K562 (cell line): Measurements from ENCODE around the gene RGS17. TPM values are rescaled to one million over a fixed set of nuclear protein-coding genes. Genes with fewer than 3 reads are reported as not detected.

ENCODE experiments used
- GTF2E2 ChIP-seq: fragments of 200-800 bp; sonication (Bioruptor generic); IDR thresholded peaks from 2 replicates; pipeline ENCODE4 v1.6.1; 2016; ENCODE audit warnings: missing genetic modification characterization, missing compliant biosample characterization
- HNRNPUL1 ChIP-seq: fragments of 200-400 bp; formaldehyde crosslinking; IDR thresholded peaks from 2 replicates; pipeline ENCODE4 v1.6.1; 2017; ENCODE audit warnings: low read length
- MAFG ChIP-seq: fragments of 450-650 bp; conservative IDR thresholded peaks from 2 replicates; pipeline ENCODE4 v1.6.1; 2016; ENCODE audit warnings: missing genetic modification characterization, missing compliant biosample characterization
- MIER1 ChIP-seq: fragments of 450-650 bp; IDR thresholded peaks from 2 replicates; pipeline ENCODE4 v1.6.1; 2016; ENCODE audit warnings: antibody characterized with exemption, mild to moderate bottlenecking, low read depth
- SRF ChIP-seq, 2 experiments: fragments of 250-450, 450-650 bp in 1 of 2; sonication (Bioruptor Pico) in 1 of 2; sonication (generic) in 1 of 2; formaldehyde crosslinking; IDR thresholded peaks; 2 replicates each; pipeline versions ENCODE4 v1.5.0 to v1.5.1; 2020 to 2022; ENCODE audit warnings: mild to moderate bottlenecking in 1 of 2, missing genetic modification reagents in 1 of 2
- ZBTB40 ChIP-seq, 2 experiments: fragments of 450-650 bp in 1 of 2; sonication (generic) in 1 of 2; formaldehyde crosslinking in 1 of 2; IDR thresholded peaks; 2 replicates each; pipeline versions ENCODE4 v1.7.1 to v1.9.0; 2016 to 2022; ENCODE audit warnings: inconsistent platforms in 1 of 2, mild to moderate bottlenecking in 1 of 2, missing genetic modification reagents in 1 of 2
- ZNF407 ChIP-seq: fragments of 450-650 bp; IDR thresholded peaks from 2 replicates; pipeline ENCODE4 v1.6.1; 2016; ENCODE audit warnings: low read depth
- polyA plus RNA-seq, 8 experiments: library from polyadenylated mRNA; depleted of rRNA in 4 of 8; stranded (reverse) in 5 of 8; unstranded in 3 of 8; fragments of >200 nt; fragmentation: Nextera tagmentation in 2 of 8; fragmentation: Illumina TruSeq in 1 of 8; extraction: Ambion mirVana in 2 of 8; extraction: Trizol in 1 of 8; gene quantifications; 2 replicates each; pipeline versions ENCODE4 v1.2.1 to v1.2.3, GENCODE V29; 2011 to 2014; ENCODE audit warnings: inconsistent platforms in 1 of 8, missing spikeins in 1 of 8
- total RNA-seq, 7 experiments: library from RNA; depleted of rRNA in 6 of 7; stranded (reverse); fragments of >200 nt in 6 of 7; fragmentation: Illumina TruSeq in 2 of 7; extraction: Trizol in 2 of 7; gene quantifications; 2 replicates each; pipeline versions ENCODE4 v1.2.1 to v1.2.3, GENCODE V29; 2011 to 2021; ENCODE audit warnings: low replicate concordance in 1 of 7

RGS17 gene
- total and polyA plus RNA-seq, 9 of the 15 experiments (the other 6 are each of a cell fraction or from before 2014, with no cell fraction given) = 0.01 to 0.14 (median 0.08) TPM; not detected in 6

GRCh38 chr6:152984513-152984872 is 146.6 kb downstream of the RGS17 start (continued):
- TF ChIP-seq ZBTB40 (IDR thresholded peaks at IDR 0.05) (peak; percentile 61), ZBTB40 (CRISPR knock-in tag; IDR thresholded peaks at IDR 0.05) (no peak), GTF2E2 (tag) (0 out of 2 replicates have a peak, but pooled peaks have one; percentile 60), HNRNPUL1 (no peak), SRF (CRISPR knock-in tag; IDR thresholded peaks at IDR 0.05) (0 out of 4 replicates have a peak, but pooled peaks of 1 of the 2 experiments have one; percentile 19), MIER1 (no peak), ZNF407 (0 out of 2 replicates have a peak, but pooled peaks have one; percentile 20), MAFG (tag) (no peak)
